IMR-90 (cell line): Measurements from ENCODE around the gene CTNND2. TPM values are rescaled to one million over a fixed set of nuclear protein-coding genes. Genes with fewer than 3 reads are reported as not detected.

Experiments used
- ATAC-seq: fragments of 200-7000 bp; cut with Tn5 transposase; 2 replicates; pipeline ENCODE4 v1.9.1; 2020; ENCODE audit warnings: low read depth, mild to moderate bottlenecking, moderate library complexity
- BruUV-seq: library from RNA; stranded (reverse); fragments of 400-500 nt; replicated peaks from 2 replicates; lab custom pipeline; 2021; lab: Mats Ljungman, UMichigan
- CTCF ChIA-PET: fragments of 300-600 bp; formaldehyde crosslinking; extraction: SDS; loops from one replicate; lab custom pipeline; 2021; ENCODE audit warnings: antibody characterized with exemption; lab: Yijun Ruan, JAX
- POLR2A ChIA-PET: fragments of 300-600 bp; sonication (Branson Sonifier 250); formaldehyde crosslinking; loops from one replicate; lab custom pipeline; 2022; ENCODE audit warnings: antibody characterized with exemption; ENCODE audit not compliant: unreplicated experiment; lab: Charles Lee
- DNase-seq: peaks from one replicate; pipeline ENCODE4 v3.0.0; 2013
- H2AFZ ChIP-seq: replicated peaks from 2 replicates; pipeline ENCODE3; 2013; ENCODE audit warnings: low read length, mild to moderate bottlenecking; ENCODE audit not compliant: poor library complexity
- H2AK5ac ChIP-seq: 2 replicates; pipeline ENCODE4 v1.6.1; 2013; ENCODE audit warnings: low read depth, low read length, inconsistent platforms
- H2AK9ac ChIP-seq: replicated peaks from 2 replicates; pipeline ENCODE3; 2013; ENCODE audit warnings: mild to moderate bottlenecking, low read depth, low read length, moderate library complexity; ENCODE audit not compliant: poor library complexity
- H2BK120ac ChIP-seq: 2 replicates; pipeline ENCODE4 v1.6.1; 2013; ENCODE audit warnings: low read depth, low read length, inconsistent platforms
- H2BK15ac ChIP-seq: 3 replicates; pipeline ENCODE4 v1.6.1; 2013; ENCODE audit warnings: low read depth, low read length, inconsistent platforms
- H2BK20ac ChIP-seq: 2 replicates; pipeline ENCODE4 v1.6.1; 2013; ENCODE audit warnings: low read depth, mild to moderate bottlenecking, inconsistent platforms, low read length, moderate library complexity
- H2BK5ac ChIP-seq: 2 replicates; pipeline ENCODE4 v1.6.1; 2013; ENCODE audit warnings: mild to moderate bottlenecking, low read depth, low read length, inconsistent platforms; ENCODE audit not compliant: poor library complexity, severe bottlenecking
- H3K14ac ChIP-seq: replicated peaks from 2 replicates; pipeline ENCODE4 v1.6.1; 2013; ENCODE audit warnings: low read depth, low read length, inconsistent platforms
- H3K18ac ChIP-seq: 2 replicates; pipeline ENCODE4 v1.6.1; 2013; ENCODE audit warnings: low read depth, low read length, control low read depth
- H3K23ac ChIP-seq: 2 replicates; pipeline ENCODE4 v1.6.1; 2013; ENCODE audit warnings: low read depth, low read length, inconsistent platforms
- H3K27ac ChIP-seq: 2 replicates; pipeline ENCODE4 v1.5.1; 2013; ENCODE audit warnings: mild to moderate bottlenecking, control low read depth, low read length; ENCODE audit not compliant: insufficient read depth
- H3K27me3 ChIP-seq: 2 replicates; pipeline ENCODE4 v1.6.1; 2013; ENCODE audit warnings: low read length; ENCODE audit not compliant: control insufficient read depth, insufficient read depth
- H3K36me3 ChIP-seq: 2 replicates; pipeline ENCODE4 v1.6.1; 2013; ENCODE audit warnings: low read length, mixed read lengths; ENCODE audit not compliant: control insufficient read depth, insufficient read depth
- H3K4ac ChIP-seq: 2 replicates; pipeline ENCODE4 v1.6.1; 2013; ENCODE audit warnings: low read depth, low read length, inconsistent platforms
- H3K4me1 ChIP-seq: 2 replicates; pipeline ENCODE4 v1.6.1; 2013; ENCODE audit warnings: low read length, mixed read lengths; ENCODE audit not compliant: control insufficient read depth, insufficient read depth
- H3K4me2 ChIP-seq: 2 replicates; pipeline ENCODE4 v1.6.1; 2013; ENCODE audit warnings: low read depth, mild to moderate bottlenecking, control low read depth, low read length, moderate library complexity
- H3K4me3 ChIP-seq: 2 replicates; pipeline ENCODE4 v1.5.1; 2013; ENCODE audit warnings: low read depth, mild to moderate bottlenecking, control low read depth, low read length, moderate library complexity; ENCODE audit not compliant: insufficient read depth
- H3K56ac ChIP-seq: 2 replicates; pipeline ENCODE4 v1.6.1; 2013; ENCODE audit warnings: low read length, inconsistent platforms; ENCODE audit not compliant: insufficient read depth; ENCODE audit errors: extremely low read depth
- H3K79me1 ChIP-seq, 2 experiments: 2 replicates each; pipeline ENCODE4 v1.6.1; 2013; ENCODE audit warnings: low read length in 2 of 2, inconsistent platforms in 1 of 2, low read depth in 1 of 2
- H3K9ac ChIP-seq: 2 replicates; pipeline ENCODE4 v1.6.1; 2013; ENCODE audit warnings: low read depth, low read length, control low read depth
- H3K9me1 ChIP-seq: 2 replicates; pipeline ENCODE4 v1.6.1; 2013; ENCODE audit warnings: low read length, inconsistent platforms; ENCODE audit not compliant: insufficient read depth
- H3K9me3 ChIP-seq: 2 replicates; pipeline ENCODE4 v1.6.1; 2013; ENCODE audit warnings: low read length; ENCODE audit not compliant: control insufficient read depth, insufficient read depth
- H4K20me1 ChIP-seq: 2 replicates; pipeline ENCODE4 v1.6.1; 2013; ENCODE audit warnings: low read length, inconsistent platforms; ENCODE audit not compliant: insufficient read depth
- H4K5ac ChIP-seq: 2 replicates; pipeline ENCODE4 v1.6.1; 2013; ENCODE audit warnings: mild to moderate bottlenecking, low read depth, low read length, control low read depth
- H4K8ac ChIP-seq, 2 experiments: 2 replicates each; pipeline ENCODE4 v1.6.1; 2013; ENCODE audit warnings: low read depth in 2 of 2, low read length in 2 of 2, control low read depth in 1 of 2, inconsistent platforms in 1 of 2
- H4K91ac ChIP-seq: 2 replicates; pipeline ENCODE4 v1.6.1; 2013; ENCODE audit warnings: low read depth, low read length, inconsistent platforms; ENCODE audit not compliant: insufficient read depth
- CEBPB ChIP-seq: IDR thresholded peaks from 2 replicates; pipeline ENCODE4 v1.6.1; 2012; ENCODE audit warnings: low read depth, low read length, improper control_type of control experiment
- FOS ChIP-seq: fragments of 150-350 bp; IDR thresholded peaks from 2 replicates; pipeline ENCODE4 v1.6.1; 2016; ENCODE audit warnings: low read depth, low read length
- MAFK ChIP-seq: IDR thresholded peaks from 2 replicates; pipeline ENCODE4 v1.6.1; 2012; ENCODE audit warnings: low read depth, low read length, improper control_type of control experiment
- MXI1 ChIP-seq: IDR thresholded peaks from 2 replicates; pipeline ENCODE4 v1.6.1; 2012; ENCODE audit warnings: low read depth, mild to moderate bottlenecking, low read length, moderate library complexity, borderline replicate concordance
- NFE2L2 ChIP-seq: fragments of 150-350 bp; IDR thresholded peaks from 2 replicates; pipeline ENCODE4 v1.6.1; 2016; ENCODE audit warnings: low read depth, mild to moderate bottlenecking, low read length
- POLR2A ChIP-seq: IDR thresholded peaks from 2 replicates; pipeline ENCODE4 v1.6.1; 2012; ENCODE audit warnings: mild to moderate bottlenecking, low read depth, low read length
- RAD21 ChIP-seq: IDR thresholded peaks from 2 replicates; pipeline ENCODE4 v1.6.1; 2012; ENCODE audit warnings: low read length, improper control_type of control experiment
- RCOR1 ChIP-seq: IDR thresholded peaks from 2 replicates; pipeline ENCODE4 v1.6.1; 2012; ENCODE audit warnings: mild to moderate bottlenecking, low read length, improper control_type of control experiment; ENCODE audit not compliant: insufficient replicate concordance
- USF2 ChIP-seq: fragments of 150-350 bp; IDR thresholded peaks from 2 replicates; pipeline ENCODE4 v1.6.1; 2017; ENCODE audit warnings: mild to moderate bottlenecking, antibody characterized with exemption, low read length, low read depth
- WGBS, 2 experiments: methylation state at CpG; one replicate each; pipeline versions ENCODE4 v1.1.5 to v1.1.7; 2013; ENCODE audit warnings: missing lambda C conversion rate in 2 of 2; ENCODE audit not compliant: insufficient read length in 1 of 2; ENCODE audit errors: extremely low coverage in 2 of 2; 5-methylcytosine and 5-hydroxymethylcytosine counted together
- dilution Hi-C: fragments of 300-500 bp; cut with HindIII; formaldehyde crosslinking; loops from one replicate; pipeline ENCODE4 v1.14.3; 2018; ENCODE audit warnings: low sequenced_read_pairs; ENCODE audit not compliant: unreplicated experiment
- in situ Hi-C: fragments of 300-500 bp; cut with MboI; formaldehyde crosslinking; loops from 3 replicates; pipeline ENCODE4 v1.14.3; 2019; ENCODE audit warnings: low sequenced_read_pairs, inconsistent platforms, mixed read lengths
- intact Hi-C: fragments of 100-400 bp; cut with micrococcal nuclease; formaldehyde crosslinking; loops from 2 replicates; pipeline ENCODE4 v1.10.0; 2022
- polyA plus RNA-seq, 3 experiments: library from polyadenylated mRNA; depleted of rRNA; stranded (reverse); fragments of >200 nt; gene quantifications; 2 replicates each; pipeline ENCODE4 v1.2.3, GENCODE V29; 2012; ENCODE audit warnings: low replicate concordance in 1 of 3
- total RNA-seq: library from RNA; depleted of rRNA; stranded (reverse); fragments of >200 nt; gene quantifications from 2 replicates; pipeline ENCODE4 v1.2.3, GENCODE V29; 2012
- TF ChIP-seq, protein P1 (sequence below): conservative IDR thresholded peaks from 2 replicates; pipeline ENCODE4 v1.5.1; 2012; ENCODE audit warnings: mild to moderate bottlenecking, low read depth, low read length, improper control_type of control experiment
- TF ChIP-seq, protein P2 (sequence below): fragments of 150-350 bp; IDR thresholded peaks from 2 replicates; pipeline ENCODE4 v1.6.1; 2016; ENCODE audit warnings: low read depth, mild to moderate bottlenecking, low read length, moderate library complexity, borderline replicate concordance

The CTNND2 gene
- total and polyA plus RNA-seq, 2 of the 4 experiments (the other 2 are of a cell fraction) = not detected

- Histone ChIP-seq H3K18ac (no peak overlapping the region), H4K8ac (no peak overlapping the region), H3K27me3 (peaks cover 7% of the 10 kb centered on the region), H3K36me3 (no peaks in the 10 kb centered on the region), H2AFZ (no peak overlapping the region), H3K4ac (no peak overlapping the region), H3K79me1 (no peaks in the 10 kb centered on the region), H3K9me1 (no peaks in the 10 kb centered on the region), H4K91ac (no peak overlapping the region), H3K9me3 (no peaks in the 10 kb centered on the region), H3K4me1 (no peaks in the 10 kb centered on the region), H3K14ac (no peak overlapping the region), H3K9ac (no peak overlapping the region), H2AK5ac (no peak overlapping the region), H4K5ac (no peak overlapping the region), H2BK5ac (no peak overlapping the region), H2BK20ac (no peak overlapping the region), H2BK15ac (no peak overlapping the region), H4K20me1 (no peaks in the 10 kb centered on the region), H2BK120ac (no peak overlapping the region), H3K4me2 (no peak overlapping the region), H3K4me3 (no peak overlapping the region), H3K27ac (no peak overlapping the region), H3K56ac (no peak overlapping the region), H3K23ac (no peak overlapping the region), H2AK9ac (no peak overlapping the region)
- ChIA-PET POLR2A (no interaction called here), CTCF (no interaction called here)
- DNase-seq = no peak
- 52% methylated on average over 2 of the region's 7 CpGs; no CpG with 5 or more reads in 1 of the 2 experiments for WGBS, 2 experiments
- TF ChIP-seq USF2 = no peak
- TF ChIP-seq, protein P1, sequence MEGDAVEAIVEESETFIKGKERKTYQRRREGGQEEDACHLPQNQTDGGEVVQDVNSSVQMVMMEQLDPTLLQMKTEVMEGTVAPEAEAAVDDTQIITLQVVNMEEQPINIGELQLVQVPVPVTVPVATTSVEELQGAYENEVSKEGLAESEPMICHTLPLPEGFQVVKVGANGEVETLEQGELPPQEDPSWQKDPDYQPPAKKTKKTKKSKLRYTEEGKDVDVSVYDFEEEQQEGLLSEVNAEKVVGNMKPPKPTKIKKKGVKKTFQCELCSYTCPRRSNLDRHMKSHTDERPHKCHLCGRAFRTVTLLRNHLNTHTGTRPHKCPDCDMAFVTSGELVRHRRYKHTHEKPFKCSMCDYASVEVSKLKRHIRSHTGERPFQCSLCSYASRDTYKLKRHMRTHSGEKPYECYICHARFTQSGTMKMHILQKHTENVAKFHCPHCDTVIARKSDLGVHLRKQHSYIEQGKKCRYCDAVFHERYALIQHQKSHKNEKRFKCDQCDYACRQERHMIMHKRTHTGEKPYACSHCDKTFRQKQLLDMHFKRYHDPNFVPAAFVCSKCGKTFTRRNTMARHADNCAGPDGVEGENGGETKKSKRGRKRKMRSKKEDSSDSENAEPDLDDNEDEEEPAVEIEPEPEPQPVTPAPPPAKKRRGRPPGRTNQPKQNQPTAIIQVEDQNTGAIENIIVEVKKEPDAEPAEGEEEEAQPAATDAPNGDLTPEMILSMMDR = no peak
- no peak for TF ChIP-seq RAD21
- TF ChIP-seq MXI1 = no peak
- no peak for TF ChIP-seq FOS
- no peak for TF ChIP-seq NFE2L2
- no peak for TF ChIP-seq RCOR1
- TF ChIP-seq CEBPB = no peak
- no peak for TF ChIP-seq POLR2A
- TF ChIP-seq MAFK = no peak
- TF ChIP-seq, protein P2, sequence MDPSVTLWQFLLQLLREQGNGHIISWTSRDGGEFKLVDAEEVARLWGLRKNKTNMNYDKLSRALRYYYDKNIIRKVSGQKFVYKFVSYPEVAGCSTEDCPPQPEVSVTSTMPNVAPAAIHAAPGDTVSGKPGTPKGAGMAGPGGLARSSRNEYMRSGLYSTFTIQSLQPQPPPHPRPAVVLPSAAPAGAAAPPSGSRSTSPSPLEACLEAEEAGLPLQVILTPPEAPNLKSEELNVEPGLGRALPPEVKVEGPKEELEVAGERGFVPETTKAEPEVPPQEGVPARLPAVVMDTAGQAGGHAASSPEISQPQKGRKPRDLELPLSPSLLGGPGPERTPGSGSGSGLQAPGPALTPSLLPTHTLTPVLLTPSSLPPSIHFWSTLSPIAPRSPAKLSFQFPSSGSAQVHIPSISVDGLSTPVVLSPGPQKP = no peak
- in situ Hi-C loops = no loop called here
- dilution Hi-C loops = no loop called here
- ATAC-seq = no peak
- no TSS peak for BruUV-seq
- intact Hi-C loops = loop anchor here (5.0 kb wide), 1 partner anchor 185 kb away; no protein-coding TSS in a partner anchor
These were observed 857.2 kb downstream of the CTNND2 start for GRCh38 chr5:11047030-11047429.
